Keratinocyte (primary cell): ENCODE data around the gene ETNK2. TPM values are rescaled to one million over a fixed set of nuclear protein-coding genes. Genes with fewer than 3 reads are reported as not detected.

Experiments used
- DNase-seq: peaks from one replicate; pipeline ENCODE4 v3.0.0-alpha.2; 2011; ENCODE audit warnings: low read depth, missing footprints, low spot score
- FAIRE-seq: peaks from 2 replicates; lab custom pipeline; 2011; peaks lifted over from hg19 to GRCh38; lab: Jason Lieb, UNC
- H2AFZ ChIP-seq: 2 replicates; pipeline ENCODE4 v1.6.0; 2012; ENCODE audit warnings: low read length, control low read depth, inconsistent platforms; ENCODE audit not compliant: control insufficient read depth
- H3K27ac ChIP-seq: 2 replicates; pipeline ENCODE4 v1.5.1; 2011; ENCODE audit warnings: low read length; ENCODE audit not compliant: control insufficient read depth, insufficient read depth
- H3K27me3 ChIP-seq: 3 replicates; pipeline ENCODE4 v1.6.0; 2011; ENCODE audit warnings: low read length; ENCODE audit not compliant: control insufficient read depth, insufficient read depth; ENCODE audit errors: extremely low read depth
- H3K36me3 ChIP-seq, 2 experiments: 2 replicates in 1 of 2; 3 replicates in 1 of 2; pipeline ENCODE4 v1.5.1; 2011; ENCODE audit warnings: low read length in 2 of 2, mild to moderate bottlenecking in 1 of 2; ENCODE audit not compliant: control insufficient read depth in 2 of 2, insufficient read depth in 2 of 2; ENCODE audit errors: extremely low read depth in 1 of 2
- H3K4me1 ChIP-seq: 3 replicates; pipeline ENCODE4 v1.5.1; 2011; ENCODE audit warnings: low read length; ENCODE audit not compliant: control insufficient read depth, insufficient read depth; ENCODE audit errors: extremely low read depth
- H3K4me2 ChIP-seq: 3 replicates; pipeline ENCODE4 v1.6.0; 2011; ENCODE audit warnings: low read depth, low read length; ENCODE audit not compliant: control insufficient read depth, insufficient read depth; ENCODE audit errors: extremely low read depth
- H3K4me3 ChIP-seq, 3 experiments: fragments of 200-600 bp in 1 of 3; sonication (generic) in 1 of 3; 2 replicates in 2 of 3; 3 replicates in 1 of 3; pipeline ENCODE4 v1.5.1; 2011 to 2016; ENCODE audit warnings: low read length in 3 of 3, mild to moderate bottlenecking in 3 of 3, control low read depth in 2 of 3, inconsistent platforms in 1 of 3, low read depth in 1 of 3, mixed read lengths in 1 of 3, mixed run types in 1 of 3, moderate library complexity in 1 of 3; ENCODE audit not compliant: control insufficient read depth in 2 of 3, insufficient read depth in 2 of 3; ENCODE audit errors: extremely low read depth in 1 of 3
- H3K79me2 ChIP-seq: 2 replicates; pipeline ENCODE4 v1.6.0; 2012; ENCODE audit warnings: low read length; ENCODE audit not compliant: control insufficient read depth, insufficient read depth
- H3K9ac ChIP-seq: 3 replicates; pipeline ENCODE4 v1.6.0; 2011; ENCODE audit warnings: low read length; ENCODE audit not compliant: control insufficient read depth, insufficient read depth; ENCODE audit errors: extremely low read depth
- H3K9me1 ChIP-seq: 3 replicates; pipeline ENCODE4 v1.6.0; 2011; ENCODE audit warnings: low read length; ENCODE audit not compliant: control insufficient read depth, insufficient read depth; ENCODE audit errors: extremely low read depth
- H3K9me3 ChIP-seq: 2 replicates; pipeline ENCODE4 v1.5.1; 2012; ENCODE audit warnings: low read depth, low read length; ENCODE audit not compliant: control insufficient read depth
- H4K20me1 ChIP-seq: 3 replicates; pipeline ENCODE4 v1.6.0; 2011; ENCODE audit warnings: low read length; ENCODE audit not compliant: control insufficient read depth, insufficient read depth; ENCODE audit errors: extremely low read depth
- EZH2 ChIP-seq: IDR thresholded peaks from one replicate; pipeline ENCODE4 v1.6.1; 2012; ENCODE audit warnings: inconsistent platforms, mild to moderate bottlenecking, low read length, moderate library complexity
- dilution Hi-C: fragments of 300-500 bp; cut with MboI; formaldehyde crosslinking; loops from one replicate; pipeline ENCODE4 v1.7.0; 2020; ENCODE audit warnings: low sequenced_read_pairs; ENCODE audit not compliant: extremely low pct_ligation_motif_present
- polyA plus RNA-seq, 5 experiments: library from polyadenylated mRNA; depleted of rRNA in 3 of 5; stranded (reverse) in 3 of 5; stranded (forward) in 1 of 5; unstranded in 1 of 5; fragments of >200 nt; gene quantifications; 1 replicate in 1 of 5; 2 replicates in 3 of 5; 3 replicates in 1 of 5; pipeline versions ENCODE4 v1.2.1 to v1.2.3, GENCODE V29; 2011 to 2012; ENCODE audit warnings: missing spikeins in 2 of 5, low read depth in 1 of 5, low replicate concordance in 1 of 5
- TF ChIP-seq, protein P1 (sequence below), 3 experiments: IDR thresholded peaks in 1 of 3; conservative IDR thresholded peaks in 1 of 3; optimal IDR thresholded peaks in 1 of 3; 2 replicates in 2 of 3; 3 replicates in 1 of 3; pipeline versions ENCODE3 to v1.5.1; 2011; ENCODE audit warnings: low read length in 3 of 3, mild to moderate bottlenecking in 3 of 3, moderate library complexity in 2 of 3, control low read depth in 1 of 3, inconsistent platforms in 1 of 3; ENCODE audit not compliant: insufficient read depth in 2 of 3; ENCODE audit errors: extremely low read depth in 1 of 3

The ETNK2 gene
- polyA plus RNA-seq, 1 donor (not counting 4 experiments of a cell fraction or from before 2014, with no cell fraction given): 18.4 TPM

DNA sequence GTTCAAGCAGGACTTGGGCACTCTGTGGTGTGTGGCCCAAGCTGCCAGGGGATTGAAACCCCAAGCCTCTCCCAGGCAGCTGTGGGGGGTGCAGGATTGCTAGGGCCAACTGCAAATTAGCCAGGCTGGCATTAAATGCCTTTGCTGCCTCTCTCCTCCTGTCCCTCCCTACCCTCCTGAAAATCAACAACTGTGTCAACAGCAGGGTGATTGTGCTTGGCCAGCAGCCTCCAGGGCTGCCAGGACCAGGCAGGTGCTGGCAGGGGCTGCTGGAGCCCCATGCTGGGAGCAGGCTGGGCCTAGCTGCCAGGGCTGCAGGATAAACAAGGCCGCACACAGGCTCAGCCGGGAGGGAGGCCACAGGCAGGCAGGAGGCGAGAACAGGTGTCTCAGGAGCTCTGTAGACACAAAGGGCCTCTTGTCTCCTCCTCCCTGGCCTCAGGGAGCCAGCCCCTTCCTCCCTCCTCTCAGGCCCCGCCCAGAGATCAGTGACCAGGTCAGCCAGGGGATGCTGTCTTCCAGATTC lies 67.5 kb downstream of the ETNK2 start:
- Histone ChIP-seq H3K79me2 (peaks cover 13% of the 10 kb centered on the region), H3K4me2 (no peak overlapping the region), H3K27me3 (no peaks in the 10 kb centered on the region), H3K27ac (no peak overlapping the region), H3K9me3 (no peaks in the 10 kb centered on the region), H4K20me1 (no peaks in the 10 kb centered on the region), H3K36me3 (no peaks in the 10 kb centered on the region), H3K9ac (no peak overlapping the region), H2AFZ (no peak overlapping the region), H3K4me3 (no peak overlapping the region), H3K4me1 (peaks cover 20% of the 10 kb centered on the region), H3K9me1 (no peaks in the 10 kb centered on the region)
- TF ChIP-seq, protein P1, sequence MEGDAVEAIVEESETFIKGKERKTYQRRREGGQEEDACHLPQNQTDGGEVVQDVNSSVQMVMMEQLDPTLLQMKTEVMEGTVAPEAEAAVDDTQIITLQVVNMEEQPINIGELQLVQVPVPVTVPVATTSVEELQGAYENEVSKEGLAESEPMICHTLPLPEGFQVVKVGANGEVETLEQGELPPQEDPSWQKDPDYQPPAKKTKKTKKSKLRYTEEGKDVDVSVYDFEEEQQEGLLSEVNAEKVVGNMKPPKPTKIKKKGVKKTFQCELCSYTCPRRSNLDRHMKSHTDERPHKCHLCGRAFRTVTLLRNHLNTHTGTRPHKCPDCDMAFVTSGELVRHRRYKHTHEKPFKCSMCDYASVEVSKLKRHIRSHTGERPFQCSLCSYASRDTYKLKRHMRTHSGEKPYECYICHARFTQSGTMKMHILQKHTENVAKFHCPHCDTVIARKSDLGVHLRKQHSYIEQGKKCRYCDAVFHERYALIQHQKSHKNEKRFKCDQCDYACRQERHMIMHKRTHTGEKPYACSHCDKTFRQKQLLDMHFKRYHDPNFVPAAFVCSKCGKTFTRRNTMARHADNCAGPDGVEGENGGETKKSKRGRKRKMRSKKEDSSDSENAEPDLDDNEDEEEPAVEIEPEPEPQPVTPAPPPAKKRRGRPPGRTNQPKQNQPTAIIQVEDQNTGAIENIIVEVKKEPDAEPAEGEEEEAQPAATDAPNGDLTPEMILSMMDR (optimal IDR thresholded peaks at IDR 0.05 in 1 of 3, IDR thresholded peaks at IDR 0.05 in 1 of 3, conservative IDR thresholded peaks at IDR 0.05 in 1 of 3; ENCODE audit: extremely low read depth in 1 of 3, insufficient read depth in 2 of 3, low read length in 3 of 3): no peak
- no peak for TF ChIP-seq EZH2
- dilution Hi-C loops: no loop called here
- no peak for FAIRE-seq
- DNase-seq: no peak

DNA sequence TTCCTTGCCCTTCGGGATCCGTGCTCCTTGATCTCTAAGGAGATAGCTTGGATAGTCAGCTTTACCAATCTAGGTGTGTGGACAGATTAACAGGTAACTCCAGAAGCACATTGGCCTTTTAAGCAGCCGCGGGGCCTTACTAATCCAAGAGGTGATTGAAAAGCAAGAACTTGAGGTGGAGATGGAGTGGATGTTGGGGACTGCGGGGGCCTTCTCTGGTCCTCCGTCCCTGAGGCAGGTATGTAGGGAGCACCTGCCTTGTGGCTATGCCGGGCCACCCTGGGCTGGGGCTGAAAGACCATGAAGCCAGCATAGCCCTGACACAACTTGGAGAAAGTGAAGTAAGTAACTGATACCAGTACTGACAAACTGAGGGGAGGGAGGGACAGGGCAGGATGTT lies 68.4 kb downstream of the ETNK2 start:
- no peaks in the 10 kb centered on the region for H3K27me3 ChIP-seq
- H3K4me2 ChIP-seq: no peak overlapping the region

More for the DNA sequence above, 68.4 kb downstream of the ETNK2 start:
- FAIRE-seq: no peak
- H3K9me1 ChIP-seq: no peaks in the 10 kb centered on the region
- no peak for TF ChIP-seq EZH2
- TF ChIP-seq, protein P1 (optimal IDR thresholded peaks at IDR 0.05 in 1 of 3, IDR thresholded peaks at IDR 0.05 in 1 of 3, conservative IDR thresholded peaks at IDR 0.05 in 1 of 3; ENCODE audit: extremely low read depth in 1 of 3, insufficient read depth in 2 of 3, low read length in 3 of 3): no peak
- peaks cover 17% of the 10 kb centered on the region for H3K4me1 ChIP-seq
- no peak overlapping the region for H3K9ac ChIP-seq
- H3K27ac ChIP-seq: no peak overlapping the region
- no peak for DNase-seq
- no peak overlapping the region for H3K4me3 ChIP-seq
- no peaks in the 10 kb centered on the region for H4K20me1 ChIP-seq
- H3K36me3 ChIP-seq: no peaks in the 10 kb centered on the region
- peaks cover 10% of the 10 kb centered on the region for H3K79me2 ChIP-seq
- H2AFZ ChIP-seq: no peak overlapping the region
- no peaks in the 10 kb centered on the region for H3K9me3 ChIP-seq
- dilution Hi-C loops: no loop called here
